Cardiac septum (tissue), 1 donor: ENCODE data around the gene DENND6B. TPM values are rescaled to one million over a fixed set of nuclear protein-coding genes. Genes with fewer than 3 reads are reported as not detected.
A peak's percentile ranks its signal among the peaks of the same experiment; 100 is the strongest.

Experiments
- DNase-seq: peaks from one replicate; pipeline ENCODE4 v3.0.0-alpha.2; 2020; ENCODE audit warnings: low spot score
- intact Hi-C: fragments of 100-400 bp; cut with DNase I; formaldehyde crosslinking; loops from one replicate; pipeline ENCODE4 v1.14.0; 2022
- total RNA-seq: library from RNA; stranded (reverse); fragmentation: NEBNext Ultra II Directional; extraction: Animal tissue kit (Norgen Biotek cat#: 25700); gene quantifications from one replicate; pipeline ENCODE4 v1.2.1, GENCODE V29; 2021
- donor health status: DM: no; HTN: no; CAD: no.

The DENND6B gene
- total RNA-seq, 1 donor from 2014 or later, result 2.8 TPM

DNA sequence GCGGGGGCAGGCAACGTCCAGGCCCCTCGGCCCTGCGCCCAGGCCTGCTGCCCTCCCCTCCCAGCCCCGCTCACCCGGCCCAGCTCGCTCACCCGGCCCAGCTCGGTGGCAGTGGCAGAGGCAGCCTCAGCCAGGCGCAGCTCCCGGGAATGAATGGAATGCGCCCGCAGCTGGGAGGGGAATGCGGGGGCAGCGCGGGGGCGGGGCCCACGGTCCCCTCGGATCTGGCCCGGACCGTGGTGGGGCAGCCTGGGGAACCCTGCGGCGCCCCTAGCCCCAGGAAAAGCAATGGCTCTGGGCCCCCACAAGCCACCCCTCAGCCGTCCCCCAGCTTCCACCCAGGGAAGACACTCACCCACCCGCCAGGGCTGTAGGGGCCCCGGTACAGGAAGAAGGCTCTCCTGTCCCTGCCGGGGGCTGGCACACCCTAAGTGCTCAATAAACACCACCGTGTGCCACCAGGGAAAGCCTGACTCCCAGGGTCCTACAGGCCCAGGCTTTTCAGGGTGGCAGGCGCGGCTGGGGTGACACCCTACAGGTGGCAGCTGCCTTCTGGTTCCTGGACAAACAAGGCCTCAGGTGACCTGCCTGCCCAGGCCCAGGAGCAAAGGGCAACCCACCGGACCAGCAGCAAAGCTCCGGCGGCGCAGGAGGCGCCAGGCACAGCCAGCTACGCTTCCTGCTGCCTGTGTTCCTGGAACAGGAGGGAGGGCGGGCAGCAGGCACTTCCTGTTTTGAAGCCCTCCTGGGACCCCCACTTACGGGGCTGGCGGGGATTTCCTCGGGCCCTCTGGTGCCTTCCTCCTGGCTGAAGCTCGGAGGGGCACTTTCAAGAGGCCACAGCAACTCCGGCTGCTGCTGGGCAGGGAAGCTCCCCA is 33.1 kb downstream of the DENND6B start:
- intact Hi-C loops, result loop anchor here (2.0 to 5.0 kb wide), 2 partner anchors 15 to 34 kb away; partner anchors contain the start of gene DENND6B

DNA sequence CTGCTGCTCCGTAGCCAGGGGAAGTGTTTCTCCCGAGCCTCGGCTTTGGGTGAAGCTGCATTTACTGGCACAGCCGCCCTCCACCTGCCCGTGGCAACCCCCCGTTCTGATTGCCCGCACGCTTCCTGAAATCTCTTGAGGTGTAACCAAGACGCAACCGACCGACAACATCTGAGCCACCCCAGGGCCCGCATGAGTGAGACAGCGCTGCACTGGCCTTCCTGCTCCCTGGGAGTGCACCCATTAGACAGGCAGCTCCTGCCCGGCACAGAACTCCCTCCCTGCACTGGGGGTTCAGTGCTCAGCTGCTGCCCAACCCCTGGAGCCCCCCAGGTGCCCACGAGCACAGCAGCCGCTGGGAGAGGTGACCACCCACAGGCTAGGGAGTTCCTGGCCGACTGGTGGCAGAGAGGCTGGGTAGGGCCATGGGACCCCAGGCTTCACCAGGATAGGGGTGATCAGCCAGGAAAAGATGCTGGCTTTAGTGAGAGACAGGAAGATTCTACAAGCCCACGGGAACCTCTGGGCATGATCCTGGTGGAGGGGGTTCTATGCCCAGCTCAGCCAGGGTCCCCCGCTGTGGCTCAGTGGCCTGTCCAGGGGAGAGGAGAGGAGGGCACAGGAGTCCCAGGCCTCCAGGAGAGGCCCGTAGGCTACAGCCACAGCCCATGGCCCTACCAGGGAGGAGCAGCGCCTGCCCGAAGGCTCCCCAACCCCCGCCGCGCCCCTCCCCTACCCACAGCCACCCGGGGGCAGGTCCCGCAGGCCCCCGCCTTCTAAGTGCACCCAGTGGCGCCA is 34.0 kb downstream of the DENND6B start:
- intact Hi-C loops, result loop anchor here (2.0 to 5.0 kb wide), 2 partner anchors 16 to 34 kb away; partner anchors contain the start of gene DENND6B
- no peak for DNase-seq

More for the DNA sequence above, 33.1 kb downstream of the DENND6B start:
- DNase-seq, result peak; percentile 89

GRCh38 chr22:50289942-50290630 is 36.7 kb downstream of the DENND6B start:
- intact Hi-C loops, result loop anchor here (5.0 kb wide), 1 partner anchor 37 kb away; the partner anchor contains the start of gene DENND6B
- no peak for DNase-seq

GRCh38 chr22:50289151-50289941 is 37.5 kb downstream of the DENND6B start:
- intact Hi-C loops, result no loop called here
- DNase-seq, result no peak

DNA sequence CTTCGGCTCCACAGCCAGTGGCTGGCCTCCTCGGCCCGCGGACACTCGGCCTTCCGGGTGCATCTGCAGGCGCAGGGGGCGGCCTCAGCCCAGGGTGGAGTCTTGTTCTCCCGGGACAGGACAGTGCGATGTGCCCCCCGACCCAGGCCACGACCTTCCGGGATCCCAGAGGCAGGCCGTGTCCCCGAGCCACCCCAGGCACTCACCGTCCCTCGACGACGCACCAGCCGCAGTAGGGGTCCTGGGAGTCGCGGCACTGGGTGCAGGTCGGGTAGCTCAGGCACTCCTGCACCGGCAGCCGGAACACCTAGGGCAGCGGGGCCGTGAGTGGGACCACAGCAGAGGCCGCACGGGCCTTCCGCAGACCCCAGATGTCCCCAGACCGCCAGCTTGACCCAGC is 39.1 kb downstream of the DENND6B start:
- no peak for DNase-seq
- intact Hi-C loops, result no loop called here

DNA sequence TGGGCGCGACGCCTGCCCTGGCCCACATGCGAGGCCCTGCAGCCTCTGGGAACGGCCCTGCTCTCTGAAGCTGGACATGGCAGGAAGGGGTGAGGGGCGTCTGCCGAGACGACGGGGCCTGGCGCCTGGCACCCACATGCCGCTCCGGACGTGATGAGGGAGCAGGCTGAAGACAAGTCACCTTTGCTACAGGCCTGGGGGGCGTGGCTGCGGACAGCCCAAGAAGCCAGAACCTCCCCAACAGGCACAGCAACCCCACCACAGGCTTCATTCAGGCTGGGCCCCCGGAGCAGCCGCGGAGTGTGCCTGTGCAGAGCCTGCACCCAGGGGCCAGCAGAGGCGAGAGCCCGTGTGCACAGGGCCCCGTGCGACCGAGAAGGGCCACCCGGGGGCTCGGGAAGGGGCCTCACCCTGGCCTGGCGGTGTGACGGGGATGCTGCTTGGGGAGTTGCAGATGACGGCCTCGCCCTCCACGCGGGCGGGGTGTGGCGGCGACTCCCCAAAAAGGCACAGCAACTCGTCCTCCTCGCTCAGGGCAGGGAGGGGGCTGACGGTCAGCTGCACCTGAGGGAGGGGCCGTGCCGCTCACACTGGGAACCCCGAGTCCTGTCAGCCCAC is 40.0 kb downstream of the DENND6B start:
- intact Hi-C loops, result no loop called here
- DNase-seq, result no peak

- intact Hi-C loops, result no loop called here
- DNase-seq, result no peak
Measured at GRCh38 chr22:50286275-50286674, 40.5 kb downstream of the DENND6B start.

- no peak for DNase-seq
- intact Hi-C loops, result no loop called here
Measured at GRCh38 chr22:50285568-50286229, 41.1 kb downstream of the DENND6B start.

DNA sequence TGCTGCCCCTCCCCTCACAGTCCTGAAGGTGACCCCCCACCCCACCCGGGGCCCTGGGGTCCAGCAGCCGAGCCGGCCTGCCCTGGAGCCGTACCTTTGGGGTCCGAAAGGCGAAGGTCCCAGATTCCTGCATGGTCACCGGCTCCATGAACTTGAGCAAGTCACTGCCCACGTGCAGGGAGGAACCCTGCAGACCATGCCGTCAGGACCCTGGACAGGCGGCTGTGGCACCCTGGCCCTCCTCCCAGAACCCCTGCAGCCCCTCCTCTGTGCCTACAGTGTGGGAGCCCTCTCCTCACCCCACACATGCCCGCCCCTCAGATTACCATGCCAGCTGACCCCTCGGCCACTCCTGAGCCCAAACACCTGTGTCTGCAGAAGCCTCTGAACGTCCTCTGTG is 42.3 kb downstream of the DENND6B start:
- intact Hi-C loops, result no loop called here
- DNase-seq, result no peak

DNA sequence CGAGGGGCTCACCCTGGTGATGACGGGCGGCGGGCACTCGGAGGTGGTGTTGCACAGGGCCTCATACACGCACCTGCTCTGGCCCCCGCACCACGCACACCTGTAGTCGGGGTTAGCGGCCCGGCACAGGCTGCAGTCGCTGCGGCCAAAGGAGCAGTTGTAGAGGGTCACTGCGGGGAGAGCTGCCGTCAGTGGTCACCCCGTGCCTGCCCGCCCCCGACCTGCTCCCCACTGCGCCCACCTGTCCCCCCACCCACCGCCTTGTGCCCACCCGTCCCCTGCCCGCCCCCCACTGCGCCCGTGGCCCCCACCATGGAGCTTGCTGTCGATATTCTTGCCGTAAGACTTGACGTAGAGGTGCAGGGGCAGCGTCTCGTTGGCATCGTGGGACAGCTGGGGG is 43.0 kb downstream of the DENND6B start:
- no peak for DNase-seq
- intact Hi-C loops, result no loop called here

DNA sequence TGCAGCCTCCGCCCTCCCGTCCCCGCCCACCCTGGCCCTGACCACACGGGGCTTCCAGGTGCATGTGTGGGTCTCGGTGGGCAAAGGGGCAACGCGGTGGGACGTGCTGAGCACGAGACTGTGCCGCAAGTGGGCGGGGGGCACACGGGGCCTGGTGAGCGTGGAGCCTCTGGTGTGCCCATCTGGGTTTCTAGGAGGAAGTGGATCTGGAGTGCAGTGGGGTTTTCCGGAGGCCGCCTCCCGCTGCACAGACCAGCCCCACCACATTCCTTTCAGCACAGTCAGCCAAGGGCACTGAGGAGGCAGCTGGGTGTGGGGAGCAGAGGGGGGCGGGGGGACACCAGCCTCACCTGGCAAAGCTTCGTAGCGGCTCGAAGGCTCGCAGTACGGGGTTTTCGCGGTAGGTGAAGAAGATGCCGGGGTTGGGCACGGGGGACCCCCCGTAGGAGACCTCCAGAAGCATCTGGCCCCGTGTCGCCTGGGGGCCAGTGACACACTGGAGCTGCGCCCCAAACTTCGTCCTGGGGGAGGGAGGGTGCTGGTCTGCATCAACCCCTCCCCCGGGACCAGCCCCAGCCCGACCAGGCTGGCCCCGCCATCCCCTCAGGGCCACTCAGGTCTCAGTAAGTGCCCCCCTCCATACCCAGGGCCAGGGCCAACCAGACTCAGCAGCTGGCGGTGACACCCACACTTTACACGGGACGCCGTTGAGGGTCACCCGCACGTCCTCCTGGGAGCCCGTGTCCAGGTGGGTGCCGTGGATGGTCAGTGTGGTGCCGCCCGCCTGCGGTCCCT is 44.3 kb downstream of the DENND6B start:
- no peak for DNase-seq
- intact Hi-C loops, result no loop called here

GRCh38 chr22:50281957-50282356 is 44.9 kb downstream of the DENND6B start:
- intact Hi-C loops, result no loop called here
- DNase-seq, result no peak

DNA sequence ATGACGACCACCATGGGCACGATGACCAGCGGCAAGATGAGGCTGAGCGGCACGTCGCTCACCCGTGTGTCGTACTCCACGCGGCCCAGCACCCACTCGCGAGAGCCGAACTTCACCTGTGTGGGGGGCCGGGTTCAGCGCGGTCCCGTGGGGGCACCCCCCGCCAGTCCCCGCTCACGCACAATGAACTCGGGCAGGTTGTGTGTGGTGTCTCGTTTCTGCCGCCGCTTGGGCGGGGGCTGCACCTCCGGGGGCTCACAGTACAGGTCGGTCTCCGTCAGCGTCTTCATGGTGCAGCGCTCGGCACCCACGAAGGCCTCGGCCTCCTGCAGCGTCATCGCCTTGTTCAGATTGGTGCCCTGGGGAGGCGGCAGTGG is 45.4 kb downstream of the DENND6B start:
- intact Hi-C loops, result no loop called here
- no peak for DNase-seq

DNA sequence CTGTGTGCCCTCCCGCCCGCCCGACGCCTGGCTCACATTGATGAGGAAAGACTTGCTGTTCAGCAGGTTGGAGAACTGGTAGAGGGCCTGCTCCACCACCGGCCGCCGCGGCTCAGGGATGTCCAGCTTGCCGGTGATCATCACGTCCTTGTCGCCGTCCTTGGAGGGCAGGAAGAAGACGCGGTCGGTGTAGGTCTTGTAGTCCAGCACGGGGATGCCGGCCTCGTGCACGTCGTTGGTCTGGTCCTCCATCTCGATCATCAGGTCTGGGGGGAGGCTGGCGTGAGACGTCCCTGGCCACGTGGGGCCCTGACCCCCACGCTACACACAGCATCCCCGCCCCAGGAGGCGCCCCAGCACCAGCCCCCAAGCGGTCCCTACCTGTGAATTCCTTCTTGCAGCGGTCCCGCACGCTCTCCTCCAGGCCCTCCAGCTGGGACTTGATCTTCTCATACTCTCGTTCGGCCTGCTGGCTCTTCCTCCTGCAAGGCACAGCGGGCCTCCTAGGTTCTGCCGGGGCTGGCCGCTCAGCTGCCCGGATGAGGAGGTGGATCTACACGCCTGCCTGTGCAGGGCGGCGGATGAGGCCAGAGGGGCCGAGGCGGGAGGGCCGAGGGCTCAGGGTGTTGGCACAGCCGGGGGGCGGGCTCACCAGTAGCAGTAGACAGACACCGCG is 46.0 kb downstream of the DENND6B start:
- intact Hi-C loops, result no loop called here
- DNase-seq, result no peak

GRCh38 chr22:50280022-50280707 is 46.6 kb downstream of the DENND6B start:
- intact Hi-C loops, result no loop called here
- no peak for DNase-seq

DNA sequence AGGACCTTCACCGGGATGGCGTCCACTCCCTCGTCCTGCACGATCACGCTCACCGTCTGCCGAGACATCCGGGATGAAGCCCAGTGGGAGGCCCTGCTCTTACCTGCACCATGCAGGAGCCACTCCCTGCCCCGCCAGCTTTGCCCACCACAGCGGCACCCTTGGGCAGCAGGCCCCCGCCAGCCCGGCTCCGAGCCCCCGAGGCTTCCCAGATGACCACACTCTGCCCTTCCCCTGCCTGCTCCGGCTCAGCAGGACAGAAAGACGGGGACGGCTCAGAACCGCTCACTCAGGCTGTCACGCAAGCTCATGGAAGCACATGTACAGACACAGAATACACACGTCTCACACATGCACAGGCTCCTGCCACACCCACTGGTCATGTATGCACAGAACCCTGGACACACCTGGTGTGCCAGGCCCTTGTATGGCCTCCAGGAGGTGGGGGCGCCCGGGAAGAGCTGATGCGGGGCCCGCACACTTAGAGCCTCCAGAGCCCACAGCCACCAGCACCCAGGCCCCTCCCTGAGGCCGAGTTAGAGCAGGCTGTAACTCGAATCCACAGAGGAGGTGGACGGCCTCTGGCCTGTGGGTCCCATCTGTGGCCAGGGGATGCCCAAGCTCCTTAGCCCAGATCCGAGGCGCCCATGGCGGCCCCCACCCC is 47.7 kb downstream of the DENND6B start:
- intact Hi-C loops, result no loop called here
- DNase-seq, result no peak
